Measurements from ENCODE around the gene COPS2. TPM values are rescaled to one million over a fixed set of nuclear protein-coding genes. Genes with fewer than 3 reads are reported as not detected.
A peak's percentile ranks its signal among the peaks of the same experiment; 100 is the strongest.

The COPS2 gene
- total RNA-seq, 4 donors from 2014 or later = 37.2 to 59.5 (median 47.0) TPM

GRCh38 chr15:49171790-49172189 is 16.4 kb upstream of the COPS2 start:
- no peak overlapping the region for H3K4me3 ChIP-seq
- TF ChIP-seq, protein P1, sequence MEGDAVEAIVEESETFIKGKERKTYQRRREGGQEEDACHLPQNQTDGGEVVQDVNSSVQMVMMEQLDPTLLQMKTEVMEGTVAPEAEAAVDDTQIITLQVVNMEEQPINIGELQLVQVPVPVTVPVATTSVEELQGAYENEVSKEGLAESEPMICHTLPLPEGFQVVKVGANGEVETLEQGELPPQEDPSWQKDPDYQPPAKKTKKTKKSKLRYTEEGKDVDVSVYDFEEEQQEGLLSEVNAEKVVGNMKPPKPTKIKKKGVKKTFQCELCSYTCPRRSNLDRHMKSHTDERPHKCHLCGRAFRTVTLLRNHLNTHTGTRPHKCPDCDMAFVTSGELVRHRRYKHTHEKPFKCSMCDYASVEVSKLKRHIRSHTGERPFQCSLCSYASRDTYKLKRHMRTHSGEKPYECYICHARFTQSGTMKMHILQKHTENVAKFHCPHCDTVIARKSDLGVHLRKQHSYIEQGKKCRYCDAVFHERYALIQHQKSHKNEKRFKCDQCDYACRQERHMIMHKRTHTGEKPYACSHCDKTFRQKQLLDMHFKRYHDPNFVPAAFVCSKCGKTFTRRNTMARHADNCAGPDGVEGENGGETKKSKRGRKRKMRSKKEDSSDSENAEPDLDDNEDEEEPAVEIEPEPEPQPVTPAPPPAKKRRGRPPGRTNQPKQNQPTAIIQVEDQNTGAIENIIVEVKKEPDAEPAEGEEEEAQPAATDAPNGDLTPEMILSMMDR (IDR thresholded peaks at IDR 0.05) = no peak
- no peak for TF ChIP-seq POLR2A (IDR thresholded peaks at IDR 0.05)
- no peaks in the 10 kb centered on the region for H3K9me3 ChIP-seq
- DNase-seq = no peak
- 96 to 98% methylated on average over 12 of the region's 12 CpGs for WGBS, 2 donors
- H3K4me1 ChIP-seq = peaks cover 0 to 27% (median 9%) of the 10 kb centered on the region in 3 donors
- H3K36me3 ChIP-seq = no peaks in the 10 kb centered on the region
- intact Hi-C loops (cut with DNase I) = no loop called here
- H3K27ac ChIP-seq = no peak overlapping the region
- no peaks in the 10 kb centered on the region for H3K27me3 ChIP-seq

DNA sequence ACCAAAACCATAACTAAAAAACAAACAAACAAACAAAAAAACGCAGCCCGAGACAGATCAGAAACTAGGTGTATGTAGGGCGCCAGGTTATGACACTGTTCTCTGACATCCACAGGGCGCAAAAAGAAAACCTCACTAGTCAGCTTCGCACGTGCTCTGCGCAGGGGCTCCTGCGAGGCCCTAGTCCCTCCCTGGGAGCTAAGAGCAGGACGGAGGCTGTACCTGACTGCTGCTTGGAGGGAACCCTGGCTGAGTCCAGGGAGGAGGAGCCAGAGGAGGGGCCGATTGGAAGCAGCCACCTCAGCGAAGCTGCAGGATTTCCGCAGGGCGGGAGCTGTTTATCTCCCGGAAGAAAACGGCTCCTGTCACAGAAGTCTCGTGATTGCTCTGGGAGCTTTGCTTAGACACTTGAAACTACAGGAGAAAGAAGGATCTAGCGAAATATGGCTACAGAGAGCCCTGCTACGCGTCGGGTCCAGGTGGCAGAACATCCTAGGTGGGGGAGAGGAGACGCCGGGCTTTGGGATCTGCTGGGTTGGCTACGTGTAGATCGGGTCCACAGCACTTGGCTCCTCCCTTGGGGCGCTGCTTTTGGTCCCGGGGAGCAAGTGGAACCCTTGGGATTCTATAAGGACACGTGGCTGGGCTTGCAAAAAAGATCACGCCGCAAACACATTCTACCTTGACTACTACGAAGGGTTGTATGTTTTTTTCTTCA is 14.6 kb upstream of the COPS2 start, which contains the start of gene GALK2:
Gene GALK2, plus strand, starts transcription at position 368 of the 718 bp plus-strand sequence. Its CDS starts 76 bp downstream, at position 444.
- Histone ChIP-seq H3K4me3 (peak within 1 kb of the TSS; percentile 46 to 91 (median 72)), H3K36me3 (no peaks in the 10 kb centered on the region), H3K27me3 (no peaks in the 10 kb centered on the region), H3K9me3 (no peaks in the 10 kb centered on the region), H3K27ac (peak within 1 kb of the TSS; percentile 68 to 92 (median 90)), H3K4me1 (peaks cover 0 to 27% (median 9%) of the 10 kb centered on the region in 3 donors)
- WGBS, 2 donors = 3 to 4% methylated on average over 24 to 26 of the region's 30 CpGs
- DNase-seq = peak; percentile 11
- peak in 2 of 4 donors; percentile 11 to 62 for TF ChIP-seq POLR2A (IDR thresholded peaks at IDR 0.05)
- TF ChIP-seq, protein P1 (IDR thresholded peaks at IDR 0.05) = no peak
- intact Hi-C loops (cut with DNase I) = no loop called here

- no peak for DNase-seq
These were observed 12.6 kb upstream of the COPS2 start for GRCh38 chr15:49168016-49168415.

GRCh38 chr15:49164865-49165264 is 9.5 kb upstream of the COPS2 start:
- TF ChIP-seq, protein P1 (IDR thresholded peaks at IDR 0.05) = no peak
- TF ChIP-seq POLR2A (IDR thresholded peaks at IDR 0.05) = no peak
- H3K4me3 ChIP-seq = no peak overlapping the region
- H3K9me3 ChIP-seq = no peaks in the 10 kb centered on the region
- DNase-seq = no peak
- H3K4me1 ChIP-seq = peaks cover 0 to 11% (median 0%) of the 10 kb centered on the region in 3 donors
- peaks cover 0 to 12% (median 0%) of the 10 kb centered on the region in 3 donors for H3K36me3 ChIP-seq
- intact Hi-C loops (cut with DNase I) = no loop called here
- H3K27ac ChIP-seq = no peak overlapping the region
- no peaks in the 10 kb centered on the region for H3K27me3 ChIP-seq

More at GRCh38 chr15:49168016-49168415, 12.6 kb upstream of the COPS2 start:
- Histone ChIP-seq H3K27me3 (no peaks in the 10 kb centered on the region), H3K9me3 (no peaks in the 10 kb centered on the region), H3K4me3 (no peak overlapping the region), H3K4me1 (peaks cover 0 to 33% (median 9%) of the 10 kb centered on the region in 3 donors), H3K36me3 (no peaks in the 10 kb centered on the region), H3K27ac (no peak overlapping the region)
- intact Hi-C loops (cut with DNase I) = no loop called here
- 82 to 88% methylated on average over 3 of the region's 3 CpGs for WGBS, 2 donors
- TF ChIP-seq, protein P1 (IDR thresholded peaks at IDR 0.05) = no peak
- TF ChIP-seq POLR2A (IDR thresholded peaks at IDR 0.05) = no peak

DNA sequence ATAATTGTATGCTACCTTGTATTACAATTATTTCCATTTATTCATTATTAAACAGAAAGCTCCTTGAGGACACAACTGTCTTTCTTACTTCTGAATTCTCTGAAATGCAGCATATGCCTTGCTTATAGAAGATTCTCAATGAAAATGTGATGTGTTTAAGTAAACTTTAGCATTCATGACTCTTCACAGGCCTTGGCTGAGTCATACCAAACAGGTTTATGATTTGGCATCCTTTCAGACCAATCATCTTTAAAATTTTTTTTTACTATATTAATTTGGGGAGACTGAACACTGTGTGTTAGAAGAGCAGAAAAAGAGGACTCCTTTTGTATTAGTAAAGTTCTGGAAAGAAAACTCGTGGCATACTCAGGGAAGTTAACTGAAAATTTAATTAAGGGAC is 8.3 kb upstream of the COPS2 start:
- Histone ChIP-seq H3K27me3 (no peaks in the 10 kb centered on the region), H3K9me3 (no peaks in the 10 kb centered on the region), H3K36me3 (peaks cover 0 to 12% (median 0%) of the 10 kb centered on the region in 3 donors), H3K4me1 (peaks cover 0 to 6% (median 0%) of the 10 kb centered on the region in 3 donors), H3K27ac (no peak overlapping the region), H3K4me3 (no peak overlapping the region)
- WGBS, 2 donors = 35 to 50% methylated on average over 1 of the region's 1 CpG
- TF ChIP-seq POLR2A (IDR thresholded peaks at IDR 0.05) = no peak
- TF ChIP-seq, protein P1 (IDR thresholded peaks at IDR 0.05) = no peak
- no peak for DNase-seq
- intact Hi-C loops (cut with DNase I) = no loop called here

All from esophagus squamous epithelium (tissue), 5 donors.